Hepatocyte (in vitro differentiated cells): ENCODE results near the gene SUN3. TPM values are rescaled to one million over a fixed set of nuclear protein-coding genes. Genes with fewer than 3 reads are reported as not detected.

Experiments used
- DNase-seq: peaks from one replicate; pipeline ENCODE4 v3.0.0-alpha.2; 2016; ENCODE audit warnings: low spot score
- H2AFZ ChIP-seq: fragments of 200-600 bp; sonication (generic); 2 replicates; pipeline ENCODE4 v1.6.0; 2016; ENCODE audit warnings: antibody characterized with exemption, mild to moderate bottlenecking
- H3K27ac ChIP-seq: fragments of 200-600 bp; sonication (generic); 2 replicates; pipeline ENCODE4 v1.5.1; 2016; ENCODE audit warnings: mild to moderate bottlenecking
- H3K27me3 ChIP-seq: fragments of 200-600 bp; sonication (generic); 2 replicates; pipeline ENCODE4 v1.6.1; 2016
- H3K36me3 ChIP-seq: fragments of 200-600 bp; sonication (generic); replicated peaks from 2 replicates; pipeline ENCODE4 v1.5.1; 2016; ENCODE audit warnings: low read depth; ENCODE audit not compliant: insufficient read depth
- H3K4me1 ChIP-seq: fragments of 200-600 bp; sonication (generic); 2 replicates; pipeline ENCODE4 v1.5.1; 2016; ENCODE audit warnings: mild to moderate bottlenecking, moderate library complexity; ENCODE audit not compliant: insufficient read depth
- H3K4me2 ChIP-seq: fragments of 200-600 bp; sonication (generic); 2 replicates; pipeline ENCODE4 v1.6.0; 2016
- H3K4me3 ChIP-seq: fragments of 200-600 bp; sonication (generic); 2 replicates; pipeline ENCODE4 v1.5.1; 2016; ENCODE audit warnings: mild to moderate bottlenecking
- H3K79me2 ChIP-seq: fragments of 200-600 bp; sonication (generic); 2 replicates; pipeline ENCODE4 v1.6.0; 2017; ENCODE audit warnings: mild to moderate bottlenecking
- H3K9me2 ChIP-seq: fragments of 200-600 bp; sonication (generic); replicated peaks from 2 replicates; pipeline ENCODE4 v1.6.0; 2017; ENCODE audit warnings: mild to moderate bottlenecking; ENCODE audit not compliant: insufficient read depth
- H3K9me3 ChIP-seq: fragments of 200-600 bp; sonication (generic); 2 replicates; pipeline ENCODE4 v1.5.1; 2016; ENCODE audit warnings: low read depth, mild to moderate bottlenecking
- H4K20me1 ChIP-seq: fragments of 200-600 bp; sonication (generic); 2 replicates; pipeline ENCODE4 v1.6.0; 2016; ENCODE audit warnings: mild to moderate bottlenecking; ENCODE audit not compliant: insufficient read depth, poor library complexity, severe bottlenecking
- EZH2 ChIP-seq: fragments of 200-600 bp; sonication (generic); IDR thresholded peaks from 2 replicates; pipeline ENCODE4 v1.6.1; 2016; ENCODE audit warnings: antibody characterized with exemption, mild to moderate bottlenecking, borderline replicate concordance
- EZH2phosphoT487 ChIP-seq: fragments of 200-600 bp; sonication (generic); IDR thresholded peaks from one replicate; pipeline ENCODE4 v1.6.1; 2018; ENCODE audit warnings: antibody characterized with exemption, mild to moderate bottlenecking, low read depth, moderate library complexity; ENCODE audit not compliant: unreplicated experiment, severe bottlenecking
- WGBS: methylation state at CpG from one replicate; pipeline ENCODE4 v1.1.6; 2016; ENCODE audit warnings: low lambda C conversion rate; ENCODE audit errors: missing lambda C conversion rate; 5-methylcytosine and 5-hydroxymethylcytosine counted together
- polyA plus RNA-seq: library from polyadenylated mRNA; unstranded; fragments of >200 nt; fragmentation: Nextera tagmentation; extraction: Ambion mirVana; gene quantifications from 2 replicates; pipeline ENCODE4 v1.2.1, GENCODE V29; 2016
- total RNA-seq: library from RNA; depleted of rRNA; stranded (reverse); fragments of >200 nt; gene quantifications from 2 replicates; pipeline ENCODE4 v1.2.3, GENCODE V29; 2014
- TF ChIP-seq, protein P1 (sequence below): fragments of 200-600 bp; sonication (generic); IDR thresholded peaks from 2 replicates; pipeline ENCODE4 v1.5.1; 2016; ENCODE audit warnings: antibody characterized with exemption, mild to moderate bottlenecking; ENCODE audit not compliant: poor library complexity

Gene SUN3
- total and polyA plus RNA-seq, 2 experiments from 2014 or later = not detected

DNA sequence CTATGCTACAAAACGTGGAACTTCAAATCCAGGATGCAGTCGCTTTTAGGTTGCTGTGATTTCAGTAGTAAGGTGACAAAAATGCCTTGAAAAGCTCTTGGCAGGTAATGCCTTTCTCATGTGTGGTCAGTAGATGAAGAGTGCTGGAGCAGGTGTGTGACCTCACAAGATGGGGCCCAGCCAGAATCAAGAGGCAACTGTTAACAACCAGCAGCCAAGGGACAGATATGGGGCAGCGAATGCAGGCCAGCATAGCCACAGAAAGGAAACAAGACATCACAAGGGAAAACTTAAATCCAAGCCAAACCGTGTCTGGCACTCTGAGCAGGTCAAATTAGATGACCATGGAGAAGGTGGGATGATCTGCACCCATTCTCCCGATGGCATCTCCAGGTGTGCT is 61.8 kb downstream of the SUN3 start:
- H3K4me2 ChIP-seq = no peak overlapping the region
- H3K9me2 ChIP-seq = no peaks in the 10 kb centered on the region
- no peak overlapping the region for H3K27ac ChIP-seq
- H3K4me1 ChIP-seq = peaks cover 5% of the 10 kb centered on the region
- no peaks in the 10 kb centered on the region for H3K27me3 ChIP-seq
- no peaks in the 10 kb centered on the region for H3K36me3 ChIP-seq
- WGBS = 98% methylated on average over 5 of the region's 5 CpGs
- DNase-seq = no peak
- H3K79me2 ChIP-seq = no peaks in the 10 kb centered on the region
- no peaks in the 10 kb centered on the region for H4K20me1 ChIP-seq
- no peaks in the 10 kb centered on the region for H3K9me3 ChIP-seq
- H3K4me3 ChIP-seq = no peak overlapping the region
- H2AFZ ChIP-seq = no peak overlapping the region
- TF ChIP-seq EZH2phosphoT487 (no peak), EZH2 (no peak)
- TF ChIP-seq, protein P1, sequence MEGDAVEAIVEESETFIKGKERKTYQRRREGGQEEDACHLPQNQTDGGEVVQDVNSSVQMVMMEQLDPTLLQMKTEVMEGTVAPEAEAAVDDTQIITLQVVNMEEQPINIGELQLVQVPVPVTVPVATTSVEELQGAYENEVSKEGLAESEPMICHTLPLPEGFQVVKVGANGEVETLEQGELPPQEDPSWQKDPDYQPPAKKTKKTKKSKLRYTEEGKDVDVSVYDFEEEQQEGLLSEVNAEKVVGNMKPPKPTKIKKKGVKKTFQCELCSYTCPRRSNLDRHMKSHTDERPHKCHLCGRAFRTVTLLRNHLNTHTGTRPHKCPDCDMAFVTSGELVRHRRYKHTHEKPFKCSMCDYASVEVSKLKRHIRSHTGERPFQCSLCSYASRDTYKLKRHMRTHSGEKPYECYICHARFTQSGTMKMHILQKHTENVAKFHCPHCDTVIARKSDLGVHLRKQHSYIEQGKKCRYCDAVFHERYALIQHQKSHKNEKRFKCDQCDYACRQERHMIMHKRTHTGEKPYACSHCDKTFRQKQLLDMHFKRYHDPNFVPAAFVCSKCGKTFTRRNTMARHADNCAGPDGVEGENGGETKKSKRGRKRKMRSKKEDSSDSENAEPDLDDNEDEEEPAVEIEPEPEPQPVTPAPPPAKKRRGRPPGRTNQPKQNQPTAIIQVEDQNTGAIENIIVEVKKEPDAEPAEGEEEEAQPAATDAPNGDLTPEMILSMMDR = no peak

DNA sequence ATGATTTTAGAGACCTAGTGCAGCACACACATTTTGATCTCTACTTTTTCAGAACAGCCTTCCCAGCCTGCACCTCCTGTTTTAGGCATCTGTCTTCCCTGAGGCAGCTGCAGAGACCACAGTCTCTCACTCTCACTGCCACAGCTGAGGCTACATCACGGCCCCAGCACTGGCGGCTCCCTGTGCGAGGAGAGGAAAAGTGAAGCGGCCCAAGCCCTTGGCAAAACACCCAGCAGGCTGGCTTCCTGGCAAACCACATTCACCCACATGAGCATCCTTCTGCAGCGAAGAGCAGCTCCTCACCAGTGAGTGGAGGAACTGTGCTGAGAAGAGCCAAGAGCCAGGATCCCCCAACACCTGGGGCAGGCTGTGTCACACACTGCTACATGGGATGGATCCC is 63.5 kb downstream of the SUN3 start:
- Histone ChIP-seq H3K9me2 (no peaks in the 10 kb centered on the region), H3K36me3 (no peaks in the 10 kb centered on the region)
- WGBS = 99% methylated on average over 5 of the region's 5 CpGs

DNA sequence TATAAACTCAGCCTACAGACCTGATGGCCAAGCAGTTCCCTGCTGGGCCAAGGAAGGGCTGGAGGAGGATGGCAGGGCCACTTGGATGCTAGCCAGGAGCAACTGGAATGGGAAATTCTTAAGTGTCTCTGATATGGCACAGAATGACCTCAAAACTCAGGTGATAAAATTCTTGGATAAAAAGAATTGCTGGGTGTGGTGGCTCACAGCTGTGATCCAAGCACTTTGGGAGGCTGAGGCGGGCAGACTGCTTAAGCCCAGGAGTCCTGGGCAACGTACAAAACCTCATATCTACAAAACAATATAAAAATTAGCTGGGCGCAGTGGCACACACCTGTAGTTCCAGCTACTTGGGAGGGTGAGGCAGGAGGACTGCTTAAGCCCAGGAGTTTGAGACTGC is 66.6 kb downstream of the SUN3 start:
- Histone ChIP-seq H3K4me3 (no peak overlapping the region), H2AFZ (no peak overlapping the region), H3K27me3 (no peaks in the 10 kb centered on the region), H3K27ac (no peak overlapping the region), H3K4me1 (no peaks in the 10 kb centered on the region), H3K9me2 (no peaks in the 10 kb centered on the region), H4K20me1 (no peaks in the 10 kb centered on the region), H3K9me3 (no peaks in the 10 kb centered on the region), H3K4me2 (no peak overlapping the region), H3K36me3 (no peaks in the 10 kb centered on the region), H3K79me2 (no peaks in the 10 kb centered on the region)
- TF ChIP-seq, protein P1 = no peak
- no peak for TF ChIP-seq EZH2
- TF ChIP-seq EZH2phosphoT487 = no peak
- WGBS = 96% methylated on average over 3 of the region's 3 CpGs
- DNase-seq = no peak

More for the DNA sequence above, 63.5 kb downstream of the SUN3 start:
- TF ChIP-seq, protein P1 = no peak
- no peak for TF ChIP-seq EZH2
- TF ChIP-seq EZH2phosphoT487 = no peak
- Histone ChIP-seq H4K20me1 (no peaks in the 10 kb centered on the region), H3K4me1 (peaks cover 4% of the 10 kb centered on the region), H3K27me3 (no peaks in the 10 kb centered on the region), H3K9me3 (no peaks in the 10 kb centered on the region), H3K27ac (no peak overlapping the region), H2AFZ (no peak overlapping the region), H3K4me2 (no peak overlapping the region), H3K79me2 (no peaks in the 10 kb centered on the region), H3K4me3 (no peak overlapping the region)
- no peak for DNase-seq

DNA sequence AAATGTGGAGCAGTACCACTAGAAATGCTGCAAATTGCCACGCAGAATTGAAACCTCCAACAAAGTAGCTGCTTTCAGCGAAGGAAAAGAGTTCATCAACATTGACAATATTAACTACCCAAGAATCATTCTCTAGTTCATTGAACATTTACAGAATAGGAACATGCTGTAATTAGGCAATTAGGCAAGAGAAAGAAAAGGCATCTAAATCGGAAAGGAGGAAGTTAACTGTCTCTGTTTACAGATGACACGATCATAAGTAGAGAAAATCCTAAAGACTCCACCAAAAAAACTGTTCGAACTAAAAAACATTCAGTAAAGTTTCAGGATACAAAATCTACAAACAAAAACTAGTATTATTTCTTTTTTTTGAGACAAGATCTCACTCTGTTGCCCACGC is 71.8 kb downstream of the SUN3 start:
- Histone ChIP-seq H3K4me2 (no peak overlapping the region), H3K27me3 (no peaks in the 10 kb centered on the region), H2AFZ (no peak overlapping the region), H3K79me2 (no peaks in the 10 kb centered on the region), H3K4me3 (no peak overlapping the region), H4K20me1 (no peaks in the 10 kb centered on the region), H3K27ac (no peak overlapping the region), H3K9me2 (no peaks in the 10 kb centered on the region), H3K9me3 (no peaks in the 10 kb centered on the region), H3K36me3 (no peaks in the 10 kb centered on the region), H3K4me1 (no peaks in the 10 kb centered on the region)
- TF ChIP-seq, protein P1 = no peak
- TF ChIP-seq EZH2phosphoT487 (no peak), EZH2 (no peak)
- no peak for DNase-seq
- 89% methylated on average over 6 of the region's 6 CpGs for WGBS
